Activated B cell treated with CpG ODN at 0.5 μM for 24 hours (primary cell): Measurements from ENCODE around the gene PFKL. TPM values are rescaled to one million over a fixed set of nuclear protein-coding genes. Genes with fewer than 3 reads are reported as not detected.

Source experiments
- ATAC-seq: fragments of 200-7000 bp; cut with Tn5 transposase; one replicate; pipeline ENCODE4 v1.10.0; 2021; ENCODE audit warnings: low read depth, mild to moderate bottlenecking, moderate library complexity
- CTCF ChIA-PET: fragments of 350-600 bp; sonication (Branson Sonifier 250); formaldehyde crosslinking; loops from one replicate; lab custom pipeline; 2021; ENCODE audit warnings: antibody characterized with exemption; lab: Charles Lee
- POLR2A ChIA-PET: fragments of 350-600 bp; sonication (Branson Sonifier 250); formaldehyde crosslinking; loops from one replicate; lab custom pipeline; 2021; ENCODE audit warnings: antibody characterized with exemption; lab: Charles Lee
- DNase-seq: peaks from one replicate; pipeline ENCODE4 v3.0.0; 2022
- H3K27ac Mint-ChIP-seq: one replicate; pipeline ENCODE4 v1.8.0; 2020; ENCODE audit warnings: mixed read lengths
- H3K27me3 Mint-ChIP-seq: one replicate; pipeline ENCODE4 v1.8.0; 2021; ENCODE audit warnings: mixed read lengths
- H3K36me3 Mint-ChIP-seq: one replicate; pipeline ENCODE4 v1.8.0; 2021; ENCODE audit warnings: low read depth, mixed read lengths
- H3K4me1 Mint-ChIP-seq: one replicate; pipeline ENCODE4 v1.8.0; 2021; ENCODE audit warnings: mixed read lengths
- H3K4me3 Mint-ChIP-seq: one replicate; pipeline ENCODE4 v1.8.0; 2020; ENCODE audit warnings: mild to moderate bottlenecking, mixed read lengths
- H3K9me3 Mint-ChIP-seq: one replicate; pipeline ENCODE4 v1.8.0; 2020; ENCODE audit warnings: mixed read lengths
- CTCF ChIP-seq: fragments of 200-600 bp; IDR thresholded peaks from one replicate; pipeline ENCODE4 v1.8.0; 2022; ENCODE audit warnings: antibody characterized with exemption, mild to moderate bottlenecking
- intact Hi-C: fragments of 100-400 bp; cut with micrococcal nuclease; formaldehyde crosslinking; loops from one replicate; pipeline ENCODE4 v1.15.1; 2024
- total RNA-seq: library from RNA; stranded (reverse); gene quantifications from 2 replicates; pipeline ENCODE4 v1.2.3, GENCODE V29; 2022

The PFKL gene
- 167 and 174 TPM in 2 replicates for total RNA-seq

- POLR2A ChIA-PET = interaction anchor here (1.1 to 1.2 kb wide), 2 partner anchors 11 to 23 kb away, joined by 3 to 5 read pairs; no protein-coding TSS in a partner anchor
- peak; percentile 65 for ATAC-seq
- CTCF ChIA-PET = interaction anchor here (0.6 kb wide), 1 partner anchor 214 kb away, joined by 5 read pairs; no protein-coding TSS in a partner anchor
- Mint-ChIP-seq H3K36me3 (peaks cover 3% of the 10 kb centered on the region), H3K9me3 (no peaks in the 10 kb centered on the region), H3K27ac (peak within 1 kb of the TSS; percentile 95), H3K4me1 (peaks cover 73% of the 10 kb centered on the region), H3K27me3 (no peaks in the 10 kb centered on the region), H3K4me3 (peak within 1 kb of the TSS; percentile 86)
- intact Hi-C loops = loop anchor here (1.0 to 10.0 kb wide), 4 partner anchors 40 to 485 kb away; partner anchors contain the start of genes CFAP410, LRRC3 and TRAPPC10
- peak; percentile 80 for DNase-seq
- no peak for TF ChIP-seq CTCF
Observed at GRCh38 chr21:44299458-44300261, at the start of gene PFKL. PFKL (plus strand) TSS chr21:44300053; CDS start chr21:44300106, 53 bp downstream.

- intact Hi-C loops = no loop called here
- no peak for TF ChIP-seq CTCF
- H3K9me3 Mint-ChIP-seq = no peaks in the 10 kb centered on the region
- DNase-seq (peak; percentile 13), ATAC-seq (no peak)
- H3K27ac Mint-ChIP-seq = no peak overlapping the region
- POLR2A ChIA-PET = interaction anchor here (0.6 to 2.1 kb wide), 2 partner anchors 40 to 66 kb away, joined by 3 to 5 read pairs; no protein-coding TSS in a partner anchor
- CTCF ChIA-PET = interaction anchor here (1.8 kb wide), 1 partner anchor 44 kb away, joined by 5 read pairs; no protein-coding TSS in a partner anchor
- no peaks in the 10 kb centered on the region for H3K36me3 Mint-ChIP-seq
- no peak overlapping the region for H3K4me3 Mint-ChIP-seq
- no peaks in the 10 kb centered on the region for H3K27me3 Mint-ChIP-seq
- peaks cover 2% of the 10 kb centered on the region for H3K4me1 Mint-ChIP-seq
Observed at GRCh38 chr21:44253832-44254710, 45.8 kb upstream of the PFKL start.

GRCh38 chr21:44255511-44255981 is 44.3 kb upstream of the PFKL start:
- Mint-ChIP-seq H3K4me1 (peaks cover 2% of the 10 kb centered on the region), H3K36me3 (no peaks in the 10 kb centered on the region), H3K27me3 (peaks cover 2% of the 10 kb centered on the region), H3K4me3 (no peak overlapping the region), H3K9me3 (no peaks in the 10 kb centered on the region), H3K27ac (no peak overlapping the region)
- POLR2A ChIA-PET = interaction anchor here (2.1 kb wide), 1 partner anchor 39 kb away, joined by 5 read pairs; no protein-coding TSS in a partner anchor
- no peak for ATAC-seq
- TF ChIP-seq CTCF = no peak
- CTCF ChIA-PET = interaction anchor here (1.8 kb wide), 1 partner anchor 42 kb away, joined by 5 read pairs; no protein-coding TSS in a partner anchor
- no peak for DNase-seq
- intact Hi-C loops = no loop called here

- Mint-ChIP-seq H3K4me3 (no peak overlapping the region), H3K4me1 (peaks cover 2% of the 10 kb centered on the region), H3K27me3 (peaks cover 2% of the 10 kb centered on the region), H3K27ac (no peak overlapping the region), H3K36me3 (no peaks in the 10 kb centered on the region), H3K9me3 (no peaks in the 10 kb centered on the region)
- ChIA-PET CTCF (no interaction called here), POLR2A (no interaction called here)
- ATAC-seq = no peak
- no peak for TF ChIP-seq CTCF
- intact Hi-C loops = no loop called here
- DNase-seq = no peak
Observed at GRCh38 chr21:44258056-44258725, 41.7 kb upstream of the PFKL start.
